HG02981 (cell line): ENCODE measurements around the gene DROSHA.
"Not testable (repeated sequence)": the region's sequence is repeated elsewhere in the genome, so short reads cannot be mapped to it uniquely, and the experiment has no call there.

Source experiments
- ATAC-seq: cut with Tn5 transposase; IDR thresholded peaks from one replicate; pipeline ENCODE4 v1.9.1; 2021; ENCODE audit warnings: mild to moderate bottlenecking, moderate library complexity; ENCODE audit not compliant: unreplicated experiment

Gene DROSHA

DNA sequence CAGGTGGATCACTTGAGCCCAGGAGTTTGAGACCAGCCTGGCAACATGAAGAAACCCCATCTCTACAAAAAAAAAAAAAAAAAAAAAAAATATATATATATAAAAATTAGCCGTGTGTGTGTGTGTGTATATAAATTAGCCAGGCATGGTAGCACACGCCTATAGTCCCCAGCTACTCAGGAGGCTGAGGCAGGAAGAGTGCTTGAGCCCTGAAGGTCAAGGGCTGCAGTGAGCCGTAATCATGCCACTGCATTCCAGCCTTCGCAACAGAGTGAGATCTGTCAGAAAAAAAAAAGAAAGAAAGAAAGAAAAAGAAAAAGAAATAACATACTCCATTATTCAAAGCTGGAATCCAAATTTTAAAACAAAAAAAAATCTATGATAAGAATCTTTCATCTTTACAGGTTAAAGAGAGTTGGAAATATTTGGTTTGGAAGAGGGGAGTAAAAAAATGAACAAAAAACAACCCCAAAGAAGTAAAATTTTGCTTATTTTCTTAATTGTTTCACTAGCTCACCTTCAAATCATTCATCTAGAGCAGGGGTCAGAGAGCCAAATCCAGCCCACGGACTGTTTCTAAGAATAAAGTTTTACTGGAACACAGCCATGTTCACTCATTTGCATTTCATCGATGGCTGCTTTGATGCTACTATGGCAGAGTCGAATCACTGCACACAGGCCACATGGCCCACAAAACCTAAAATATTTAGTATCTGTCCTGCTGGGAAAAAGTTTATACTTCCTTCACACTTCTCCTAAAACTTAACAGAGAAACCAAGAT, 109.9 kb downstream of the DROSHA start:
- ATAC-seq = no peak

DNA sequence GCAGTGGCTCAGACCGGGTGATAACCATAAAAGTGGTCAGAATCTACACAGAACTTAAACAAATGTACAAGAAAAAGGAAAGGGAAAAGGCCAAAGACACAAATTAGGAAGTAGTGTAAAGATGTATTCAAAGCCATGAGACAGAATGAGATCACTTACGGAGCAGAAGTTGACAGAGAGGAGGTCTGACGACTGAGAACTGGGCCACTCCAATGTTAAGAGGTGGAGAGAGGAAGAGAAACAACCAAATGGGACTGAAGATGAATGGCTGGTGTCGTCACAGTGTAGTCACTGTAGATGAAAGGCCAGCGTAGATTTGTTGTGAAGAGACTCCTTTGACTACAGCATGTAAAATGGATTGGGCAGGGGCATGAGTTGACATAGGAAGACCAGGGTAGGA, 114.4 kb downstream of the DROSHA start:
- no peak for ATAC-seq

DNA sequence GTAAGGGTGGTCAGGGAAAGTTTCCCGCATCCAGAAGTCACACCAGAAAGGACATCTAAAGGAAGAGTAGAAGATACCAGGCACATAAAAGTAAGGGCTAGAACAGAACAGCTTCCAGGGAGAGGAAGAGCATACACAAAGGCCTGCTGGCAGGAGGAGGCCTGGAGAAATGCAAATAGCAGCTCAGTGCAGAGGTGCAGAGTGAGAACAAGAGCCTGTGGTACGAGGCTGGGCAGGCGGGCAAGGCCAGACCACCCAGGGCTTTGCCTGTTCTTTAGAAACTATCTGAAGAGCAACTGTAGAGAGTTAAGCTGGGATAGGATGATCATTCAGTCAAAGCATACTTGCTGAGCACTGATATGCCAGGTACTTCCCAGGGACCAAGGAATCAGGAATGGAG, 115.3 kb downstream of the DROSHA start:
- no peak for ATAC-seq

DNA sequence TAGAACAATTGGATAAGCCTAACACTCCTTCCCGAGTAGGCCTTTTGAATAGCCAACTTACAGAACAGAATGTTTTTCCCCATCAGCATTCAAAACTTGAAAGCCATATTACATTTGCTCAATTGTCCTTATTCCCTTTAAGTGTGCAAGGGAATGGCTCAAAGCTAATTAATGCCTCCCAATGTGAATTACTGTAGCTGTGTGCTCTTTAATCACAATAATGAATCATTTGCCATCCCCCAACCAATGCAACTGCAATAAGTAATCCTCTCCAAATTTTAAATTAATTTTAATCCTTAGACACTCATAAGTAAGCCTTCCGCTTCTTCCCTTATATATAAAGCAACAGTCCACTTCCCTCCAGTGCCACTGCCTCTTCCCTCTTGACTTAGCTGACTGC, 115.9 kb downstream of the DROSHA start:
- no peak for ATAC-seq

DNA sequence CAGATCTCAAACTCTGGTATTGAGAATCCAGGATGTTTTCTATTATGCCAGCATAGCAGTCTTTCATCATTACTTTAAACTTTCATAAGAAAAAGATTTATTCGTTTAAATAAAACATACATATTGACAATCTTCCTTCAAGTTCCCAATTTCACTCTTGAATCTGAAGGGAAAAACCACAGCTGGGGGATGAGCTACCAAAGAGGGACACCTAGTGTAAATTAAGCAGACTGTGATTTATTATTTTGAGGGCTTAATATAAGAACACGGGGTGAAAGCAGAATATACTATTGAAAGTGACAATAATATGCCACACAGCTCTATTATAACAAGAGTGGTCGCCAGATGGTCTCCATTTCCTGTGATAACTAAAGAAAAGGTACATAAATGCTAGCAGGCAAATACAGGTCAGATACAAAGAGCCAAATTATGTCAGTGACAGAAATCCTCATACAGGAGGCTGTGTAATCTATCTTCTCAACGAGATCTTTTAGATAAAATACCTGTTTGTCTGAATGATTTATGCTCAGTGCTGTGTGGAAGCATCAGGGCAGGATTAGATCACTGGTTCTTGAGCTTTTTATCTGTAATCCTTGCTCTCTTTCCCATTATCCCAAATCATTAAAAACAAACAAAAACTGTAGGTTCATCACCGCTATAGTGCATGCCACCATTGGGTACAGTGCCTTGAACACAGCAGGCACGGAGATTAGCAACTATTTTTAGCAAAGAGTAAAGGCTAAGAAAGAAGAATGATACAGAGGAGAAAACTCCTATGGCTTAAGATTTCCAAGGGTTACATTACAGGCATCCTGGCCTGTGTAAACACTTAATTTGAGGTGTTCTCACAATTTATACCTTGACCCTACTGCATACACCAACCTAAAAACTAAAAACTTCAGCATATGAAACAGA, 116.6 kb downstream of the DROSHA start:
- ATAC-seq = no peak

DNA sequence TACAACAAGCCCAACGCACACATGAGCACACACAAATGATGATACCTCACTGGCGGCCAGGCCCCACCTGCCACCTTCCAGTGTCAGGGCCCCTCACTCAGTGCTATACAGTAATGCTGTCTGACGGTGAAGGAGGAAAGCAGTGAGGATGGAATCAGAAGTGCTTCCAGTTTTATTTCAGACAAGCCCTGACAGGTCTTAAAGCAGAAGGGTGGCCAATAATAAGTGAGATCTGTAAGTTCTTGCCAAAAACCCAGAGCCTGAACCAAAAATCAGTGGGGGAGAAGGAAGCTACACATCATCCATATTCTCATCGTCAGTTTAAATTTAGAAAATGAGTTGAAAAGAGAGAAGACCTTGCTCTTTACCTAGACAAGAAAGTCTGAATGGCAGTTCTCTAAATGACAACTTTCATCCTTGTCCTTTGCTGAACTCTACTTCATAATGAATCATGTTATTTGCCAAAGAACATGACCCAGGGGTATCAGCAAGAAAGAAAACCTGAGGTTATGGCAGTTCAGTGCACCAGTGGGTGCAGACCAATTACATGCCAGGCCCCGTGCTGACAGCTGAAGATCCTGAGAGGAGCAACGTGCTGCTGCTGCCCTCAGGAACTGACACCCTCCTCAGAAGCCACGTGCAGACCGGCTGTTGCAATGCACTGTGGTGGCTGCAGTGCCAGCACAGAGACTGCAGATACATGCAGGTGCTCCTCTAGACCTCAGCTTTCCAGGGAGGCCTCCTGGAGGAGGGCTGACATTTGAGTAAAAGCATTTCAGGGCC, 118.7 kb downstream of the DROSHA start:
- no peak for ATAC-seq

DNA sequence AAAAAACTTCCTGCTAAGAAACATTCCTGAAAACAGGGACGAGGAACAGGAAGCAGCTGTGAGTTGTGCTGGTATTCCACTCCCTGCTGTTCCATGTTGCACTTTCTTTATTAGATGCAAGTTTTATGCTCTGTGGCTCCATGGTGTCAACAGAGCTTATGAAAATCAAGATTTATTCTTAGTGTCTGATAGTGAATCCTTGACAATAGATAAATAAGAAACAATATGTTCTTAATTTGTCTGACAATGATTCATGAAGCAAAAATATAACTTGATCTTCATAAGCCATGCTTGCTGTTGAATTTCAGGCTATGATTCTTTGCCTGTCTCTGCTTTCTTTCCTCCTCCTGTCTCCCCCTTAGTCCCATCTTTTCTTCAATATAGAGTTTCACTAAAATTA, 119.6 kb downstream of the DROSHA start:
- ATAC-seq = no peak

DNA sequence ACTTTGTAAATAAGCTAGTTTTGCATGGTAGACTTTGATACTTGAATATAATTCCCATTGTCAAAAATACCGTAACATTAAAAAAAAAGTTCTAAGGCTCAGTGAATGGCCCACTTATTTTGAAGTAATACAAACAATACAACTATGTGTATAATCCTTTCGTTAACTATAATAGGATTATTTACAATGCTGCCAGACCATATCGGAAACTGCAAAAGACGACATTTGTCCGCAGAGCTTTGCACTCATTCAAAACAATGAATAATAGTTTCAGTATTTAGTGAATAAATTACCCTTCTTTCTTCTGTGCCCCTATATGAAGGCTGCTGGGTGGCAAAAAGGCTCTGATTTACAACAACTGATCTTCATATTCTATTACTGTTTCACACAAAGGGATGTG, 121.8 kb downstream of the DROSHA start:
- no peak for ATAC-seq

DNA sequence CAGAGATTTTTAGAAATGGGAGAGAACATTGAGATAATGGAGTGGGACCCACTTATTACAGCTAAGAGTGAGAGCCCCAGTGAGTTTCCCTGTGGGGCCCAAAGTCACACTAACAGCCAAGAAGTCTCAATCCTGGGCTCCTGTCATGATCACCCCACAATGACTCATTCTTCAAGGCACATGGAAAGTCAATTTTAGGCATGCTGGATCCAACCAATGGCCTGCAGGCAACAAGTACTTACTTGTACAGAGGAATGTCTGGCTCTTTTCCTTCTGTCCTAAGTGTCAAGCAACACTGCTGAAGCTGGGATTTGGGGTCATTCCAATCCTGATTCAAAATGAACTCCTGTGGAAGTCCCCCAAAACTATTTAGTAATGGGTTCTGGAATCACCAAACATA, 123.1 kb downstream of the DROSHA start:
- ATAC-seq = no peak

DNA sequence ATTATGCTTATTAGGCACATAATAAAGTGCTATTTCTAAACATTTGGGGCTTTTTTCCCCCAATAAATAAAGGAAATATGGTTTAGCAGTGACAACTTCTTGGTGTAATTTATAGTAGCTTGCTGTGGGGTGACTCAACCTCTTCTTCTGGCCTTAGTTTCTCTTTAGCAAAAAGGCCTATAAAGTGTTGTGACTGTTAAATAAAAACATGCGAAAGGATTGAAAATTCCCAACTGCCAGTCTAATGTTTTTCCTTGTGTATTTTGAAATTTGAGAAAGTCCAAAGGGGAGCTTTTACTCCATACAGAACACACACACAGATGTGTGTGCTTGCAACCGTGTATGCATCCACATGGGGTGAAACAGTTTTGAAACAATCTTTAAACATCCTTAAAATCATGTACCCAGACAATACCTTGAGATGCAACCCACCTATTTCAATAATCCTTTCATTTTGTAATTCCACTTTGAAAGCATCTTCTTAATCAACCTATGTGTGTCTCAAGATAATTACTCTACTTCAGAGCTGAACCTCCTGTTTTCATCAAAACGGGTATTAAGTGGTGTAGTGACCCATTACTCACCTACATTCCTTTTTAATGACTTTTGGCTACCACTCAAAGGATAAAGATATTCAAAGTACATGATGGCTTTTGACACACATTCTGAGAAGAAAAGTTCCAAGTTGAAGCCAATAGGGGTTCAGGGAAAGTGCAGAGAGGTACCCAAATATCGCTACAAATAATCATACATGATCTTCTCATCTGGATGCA, 123.8 kb downstream of the DROSHA start:
- ATAC-seq = no peak

DNA sequence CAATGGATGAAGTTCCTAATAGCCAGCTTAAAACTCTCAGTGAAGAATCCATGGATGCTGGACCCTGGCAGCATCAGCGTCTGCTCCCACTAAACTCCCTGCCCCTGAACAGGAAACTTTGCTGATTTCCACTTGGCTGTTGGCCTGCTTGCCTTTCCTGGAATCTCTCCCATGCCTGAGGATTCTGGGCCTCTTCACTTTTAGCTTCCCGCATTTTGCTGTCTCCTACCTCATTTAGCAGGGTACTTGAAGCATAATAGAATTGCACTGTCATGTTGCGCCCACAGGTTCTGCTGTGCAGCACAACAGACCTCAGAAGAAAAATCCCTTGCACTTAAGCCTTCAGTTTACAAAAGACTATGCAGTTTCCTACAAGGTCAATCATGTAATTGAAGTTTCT, 127.6 kb downstream of the DROSHA start:
- no peak for ATAC-seq

DNA sequence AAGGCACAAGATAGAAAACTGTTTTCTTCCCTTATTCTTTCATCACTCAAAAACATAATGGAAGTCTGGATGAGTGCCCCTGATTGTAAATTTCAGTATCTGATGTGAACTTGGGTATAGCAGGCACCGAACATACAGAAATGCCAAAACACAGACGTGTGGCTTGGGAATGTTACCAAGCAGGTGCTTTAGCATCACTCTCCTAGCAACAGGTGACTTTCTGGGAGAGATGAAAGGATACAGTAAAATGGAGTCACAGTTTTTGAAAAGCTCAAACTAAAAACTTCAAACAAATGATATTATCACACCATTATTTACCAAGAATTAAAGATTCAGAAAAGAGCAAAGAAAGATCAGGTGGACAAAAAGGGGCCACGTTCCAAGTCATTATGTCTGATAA, 130.2 kb downstream of the DROSHA start:
- ATAC-seq = no peak

DNA sequence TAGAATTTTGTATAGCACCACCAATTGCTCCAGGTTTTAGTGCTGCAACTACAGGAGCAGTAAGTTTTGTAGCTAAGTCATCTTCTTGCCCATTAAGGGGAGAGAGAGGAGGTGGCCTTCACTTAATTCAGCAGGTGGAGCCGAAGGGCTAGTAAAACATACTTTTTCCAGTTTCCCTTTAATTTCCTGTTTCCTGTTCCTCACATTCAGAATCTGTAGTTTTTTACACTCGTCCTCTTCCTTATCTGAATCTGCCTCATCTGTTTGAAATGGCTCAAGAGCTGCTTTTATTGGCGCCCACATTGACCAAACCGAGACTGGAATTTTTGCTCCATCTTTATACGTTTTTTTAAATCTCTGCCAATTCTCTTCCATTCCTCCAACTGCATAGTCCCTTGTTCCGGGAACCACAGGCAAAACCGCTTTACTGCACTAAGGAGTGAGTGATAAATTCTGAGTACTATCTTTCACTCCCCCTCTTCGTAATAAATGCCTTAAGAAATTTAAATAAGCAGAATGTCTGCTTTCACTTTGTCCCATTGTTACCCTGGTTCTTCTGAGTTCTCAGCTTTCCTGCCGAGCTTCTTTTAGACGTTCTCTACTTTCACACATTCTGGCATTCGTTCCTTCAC, 133.9 kb downstream of the DROSHA start:
- ATAC-seq = no peak

DNA sequence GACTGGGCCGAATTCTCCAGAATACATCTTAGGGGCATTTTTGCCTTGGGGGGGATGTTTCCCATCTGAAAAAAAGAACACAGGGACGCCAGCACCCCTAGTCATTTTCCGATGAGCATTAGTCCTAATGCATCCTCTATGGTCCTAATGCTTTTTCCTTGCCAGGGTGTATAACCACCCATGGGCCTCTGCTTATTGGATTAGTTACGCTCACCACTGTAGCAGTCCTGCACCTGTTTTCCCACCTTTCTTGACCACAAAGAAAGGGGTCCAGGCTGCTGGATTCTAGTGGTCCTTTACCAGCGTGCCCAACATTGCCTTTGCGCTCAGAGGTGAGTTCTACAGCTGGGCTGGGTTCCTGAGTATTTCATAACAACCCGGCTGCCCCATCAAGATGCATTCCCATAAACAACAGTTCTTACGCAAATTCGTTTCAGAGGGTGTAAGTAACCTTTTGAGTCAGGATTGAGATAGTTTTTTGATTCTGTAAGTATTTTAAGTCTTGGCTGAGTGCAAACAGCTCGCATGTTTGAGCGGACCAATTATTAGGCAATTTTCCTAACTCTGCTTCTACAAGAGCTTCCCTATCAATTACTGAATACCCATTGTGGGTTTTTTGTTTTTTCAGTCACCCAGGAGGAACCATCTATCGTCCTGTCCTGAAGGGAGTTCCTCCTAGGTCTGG, 135.1 kb downstream of the DROSHA start:
- ATAC-seq = no peak

DNA sequence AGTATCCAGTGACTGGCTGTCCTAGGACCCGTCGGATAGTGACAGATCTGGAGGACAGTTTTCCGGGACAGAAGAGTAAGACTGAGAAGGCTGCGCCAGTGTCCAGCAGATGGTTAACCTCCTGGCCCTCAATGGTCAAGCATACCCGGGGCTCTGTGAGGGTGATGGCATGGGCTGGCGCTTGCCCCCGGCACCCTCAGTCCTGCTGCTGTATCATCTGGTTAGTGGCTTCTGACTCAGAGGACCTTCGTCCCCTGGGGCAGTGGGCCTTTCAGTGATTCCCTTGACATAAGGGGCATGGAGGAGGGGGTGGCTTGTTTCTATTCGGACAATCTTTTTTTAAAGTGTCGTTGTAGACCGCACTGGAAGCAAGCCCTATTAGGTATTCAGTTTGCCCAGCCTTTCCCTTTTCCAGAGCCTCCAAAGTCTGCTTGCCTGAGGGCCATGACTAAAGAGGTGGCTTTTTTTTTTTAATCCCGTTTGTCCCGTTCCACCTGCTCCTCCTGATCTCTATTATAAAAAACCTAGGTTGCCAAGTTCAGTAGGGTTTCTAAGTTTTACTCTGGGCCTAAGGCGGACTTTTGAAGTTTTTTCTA, 136.3 kb downstream of the DROSHA start:
- ATAC-seq = not testable (repeated sequence)

DNA sequence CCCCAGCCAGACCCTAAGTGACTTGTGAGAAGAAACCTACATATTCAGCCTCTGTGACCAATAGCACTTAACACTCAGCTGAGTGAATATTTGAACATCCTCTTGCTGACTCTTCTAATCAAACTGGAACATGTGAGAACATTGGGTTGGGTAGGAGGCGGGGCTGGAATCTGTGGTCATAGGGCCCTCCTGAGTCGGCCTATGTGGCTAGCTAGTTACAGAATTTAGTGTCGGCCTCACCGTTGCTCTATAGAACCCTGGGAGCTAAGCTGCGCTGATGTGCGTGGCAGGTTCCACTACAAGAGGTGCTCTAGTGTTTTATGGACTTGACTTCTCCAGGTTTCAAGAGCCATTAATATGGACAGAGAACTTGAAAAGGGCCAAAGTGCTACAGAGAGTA, 138.8 kb downstream of the DROSHA start:
- no peak for ATAC-seq

DNA sequence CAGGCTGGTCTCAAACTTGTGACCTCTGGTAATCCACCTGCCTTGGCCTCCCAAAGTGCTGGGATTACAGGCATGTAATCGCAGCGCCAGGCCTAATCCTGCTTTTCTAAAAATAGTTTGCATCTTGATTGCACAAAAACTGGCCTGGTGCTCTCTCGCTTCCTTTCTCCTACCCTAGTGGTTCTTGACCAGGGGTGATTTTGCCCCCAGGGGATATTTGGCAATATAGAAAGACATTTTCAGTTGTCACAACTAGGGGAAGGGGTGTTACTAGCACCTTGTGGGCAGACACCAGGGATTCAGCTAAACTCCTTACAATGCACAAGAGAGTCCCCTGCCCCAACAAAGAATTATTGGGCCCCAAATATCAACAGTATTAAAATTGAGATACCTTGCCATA, 139.8 kb downstream of the DROSHA start:
- no peak for ATAC-seq

DNA sequence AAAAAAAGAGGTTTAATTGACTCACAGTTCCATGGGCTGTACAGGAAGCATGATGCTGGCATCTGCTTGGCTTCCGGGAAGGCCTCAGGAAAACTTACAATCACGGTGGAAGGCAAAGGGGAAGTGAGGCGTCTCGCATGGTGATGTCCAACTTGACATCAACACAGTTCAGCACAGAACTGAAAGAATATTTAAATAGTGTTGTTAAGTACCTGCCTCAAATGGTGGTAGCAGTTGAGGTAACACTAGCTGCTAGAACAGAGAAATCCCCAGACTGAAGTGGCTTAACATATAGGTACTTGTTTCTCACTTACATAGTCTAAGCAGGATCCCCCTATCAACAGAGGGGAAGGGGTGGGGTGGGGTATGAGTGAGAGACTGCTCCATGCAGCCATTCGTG, 141.6 kb downstream of the DROSHA start:
- no peak for ATAC-seq
